GM12878 (cell line): ENCODE results near the gene GRIK4. TPM values are rescaled to one million over a fixed set of nuclear protein-coding genes. Genes with fewer than 3 reads are reported as not detected.

Experiments
- ATAC-seq: fragments of 200-7000 bp; cut with Tn5 transposase; 3 replicates; pipeline ENCODE4 v1.9.1; 2020; ENCODE audit warnings: mild to moderate bottlenecking, moderate library complexity
- BruUV-seq: library from RNA; stranded (reverse); fragments of 400-500 nt; replicated peaks from 2 replicates; lab custom pipeline; 2021; lab: Mats Ljungman, UMichigan
- CTCF ChIA-PET: fragments of 300-600 bp; sonication (Branson Sonifier 250); formaldehyde crosslinking; extraction: SDS; loops from one replicate; lab custom pipeline; 2021; ENCODE audit warnings: inconsistent platforms; lab: Yijun Ruan, JAX
- POLR2A ChIA-PET: fragments of 350-600 bp; formaldehyde crosslinking; extraction: SDS; loops from one replicate; lab custom pipeline; 2021; ENCODE audit warnings: inconsistent platforms; lab: Charles Lee
- RAD21 ChIA-PET: fragments of 300-600 bp; sonication (Branson Sonifier 250); formaldehyde crosslinking; loops from one replicate; lab custom pipeline; 2023; ENCODE audit warnings: antibody characterized with exemption; ENCODE audit not compliant: unreplicated experiment; lab: Charles Lee
- SMC1A ChIA-PET: fragments of 300-600 bp; sonication (Branson Sonifier 250); formaldehyde crosslinking; loops from one replicate; lab custom pipeline; 2023; ENCODE audit not compliant: unreplicated experiment, uncharacterized antibody; lab: Charles Lee
- DNase-seq: peaks from one replicate; pipeline ENCODE4 v3.0.0-alpha.2; 2011; ENCODE audit warnings: low read depth, low spot score
- FAIRE-seq: peaks from 3 replicates; lab custom pipeline; 2011; peaks lifted over from hg19 to GRCh38; lab: Jason Lieb, UNC
- H2AFZ ChIP-seq: 2 replicates; pipeline ENCODE4 v1.6.0; 2011; ENCODE audit warnings: low read depth, low read length, control low read depth; ENCODE audit not compliant: control insufficient read depth
- H3K27ac ChIP-seq: 2 replicates; pipeline ENCODE4 v1.5.1; 2011; ENCODE audit warnings: control low read depth; ENCODE audit not compliant: control insufficient read depth, insufficient read depth
- H3K27me3 ChIP-seq, 2 experiments: replicated peaks in 1 of 2; 2 replicates each; pipeline versions ENCODE4 v1.6.0 to v1.6.1; 2011; ENCODE audit warnings: low read length in 1 of 2; ENCODE audit not compliant: control insufficient read depth in 2 of 2, insufficient read depth in 2 of 2
- H3K36me3 ChIP-seq, 2 experiments: 2 replicates each; pipeline ENCODE4 v1.5.1; 2011; ENCODE audit warnings: low read length in 1 of 2; ENCODE audit not compliant: control insufficient read depth in 2 of 2, insufficient read depth in 2 of 2
- H3K4me1 ChIP-seq: 2 replicates; pipeline ENCODE4 v1.6.1; 2011; ENCODE audit warnings: mild to moderate bottlenecking, low read length, moderate library complexity, mixed read lengths; ENCODE audit not compliant: control insufficient read depth, insufficient read depth
- H3K4me2 ChIP-seq: 2 replicates; pipeline ENCODE4 v1.6.0; 2011; ENCODE audit warnings: control low read depth; ENCODE audit not compliant: control insufficient read depth, insufficient read depth
- H3K4me3 ChIP-seq: fragments of 200-600 bp; sonication (generic); 2 replicates; pipeline ENCODE4 v1.5.1; 2016
- H3K79me2 ChIP-seq: 2 replicates; pipeline ENCODE4 v1.6.0; 2011; ENCODE audit warnings: low read length; ENCODE audit not compliant: control insufficient read depth, insufficient read depth
- H3K9ac ChIP-seq: 2 replicates; pipeline ENCODE4 v1.8.0; 2011; ENCODE audit warnings: low read length, control low read depth, mixed read lengths; ENCODE audit not compliant: control insufficient read depth, insufficient read depth
- H3K9me3 ChIP-seq: replicated peaks from 3 replicates; pipeline ENCODE4 v1.5.1; 2011; ENCODE audit warnings: mild to moderate bottlenecking, low read length; ENCODE audit not compliant: control insufficient read depth, insufficient read depth
- H4K20me1 ChIP-seq: 2 replicates; pipeline ENCODE4 v1.6.0; 2011; ENCODE audit not compliant: control insufficient read depth, insufficient read depth
- CBFB ChIP-seq: IDR thresholded peaks from 2 replicates; pipeline ENCODE4 v1.6.1; 2016; ENCODE audit warnings: antibody characterized with exemption, low read depth
- GABPA ChIP-seq: IDR thresholded peaks from 2 replicates; pipeline ENCODE4 v1.6.1; 2014; ENCODE audit warnings: antibody characterized with exemption, low read depth, mild to moderate bottlenecking, inconsistent platforms
- MTA3 ChIP-seq: IDR thresholded peaks from 2 replicates; pipeline ENCODE4 v1.6.1; 2012; ENCODE audit warnings: low read length, inconsistent platforms, borderline replicate concordance
- RAD51 ChIP-seq: fragments of 450-650 bp; IDR thresholded peaks from 2 replicates; pipeline ENCODE4 v1.6.1; 2016; ENCODE audit warnings: moderate library complexity, mild to moderate bottlenecking, inconsistent platforms
- RCOR1 ChIP-seq: conservative IDR thresholded peaks from 2 replicates; pipeline ENCODE4 v1.6.1; 2012; ENCODE audit warnings: low read depth, low read length, improper control_type of control experiment
- RELB ChIP-seq: fragments of 450-650 bp; IDR thresholded peaks from 2 replicates; pipeline ENCODE4 v1.6.1; 2017; ENCODE audit warnings: low read depth, mild to moderate bottlenecking, moderate library complexity
- TAF1 ChIP-seq: IDR thresholded peaks from 2 replicates; pipeline ENCODE4 v1.6.1; 2011; ENCODE audit warnings: mild to moderate bottlenecking, low read depth, low read length, borderline replicate concordance
- ZBTB11 ChIP-seq: fragments of 450-650 bp; formaldehyde crosslinking; IDR thresholded peaks from 2 replicates; pipeline ENCODE4 v1.5.0; 2022; ENCODE audit warnings: mild to moderate bottlenecking, missing genetic modification characterization
- ZBTB4 ChIP-seq: fragments of 450-650 bp; formaldehyde crosslinking; IDR thresholded peaks from 2 replicates; pipeline ENCODE4 v1.4.0; 2022; ENCODE audit warnings: mild to moderate bottlenecking, moderate library complexity
- ZNF217 ChIP-seq: fragments of 450-650 bp; IDR thresholded peaks from 2 replicates; pipeline ENCODE4 v1.6.1; 2017; ENCODE audit warnings: antibody characterized with exemption, mild to moderate bottlenecking
- ZNF687 ChIP-seq: fragments of 450-650 bp; IDR thresholded peaks from 2 replicates; pipeline ENCODE4 v1.6.1; 2017; ENCODE audit warnings: mild to moderate bottlenecking, moderate library complexity
- WGBS: methylation state at CpG from one replicate; pipeline ENCODE4 v1.1.6; 2016; ENCODE audit warnings: low lambda C conversion rate; ENCODE audit not compliant: insufficient replicate concordance, insufficient coverage; ENCODE audit errors: missing lambda C conversion rate; 5-methylcytosine and 5-hydroxymethylcytosine counted together
- in situ Hi-C: fragments of 300-500 bp; cut with MboI; formaldehyde crosslinking; loops from 9 replicates; pipeline ENCODE4 v1.14.3; 2018; ENCODE audit warnings: mixed read lengths
- intact Hi-C: fragments of 100-400 bp; cut with micrococcal nuclease; formaldehyde crosslinking; loops from one replicate; pipeline ENCODE4 v1.14.2; 2022; ENCODE audit not compliant: unreplicated experiment
- polyA plus RNA-seq, 11 experiments: library from polyadenylated mRNA; depleted of rRNA in 4 of 11; unstranded in 6 of 11; stranded (reverse) in 5 of 11; fragments of >200 nt; fragmentation: Nextera tagmentation in 4 of 11; fragmentation: Illumina TruSeq in 1 of 11; extraction: Ambion mirVana in 4 of 11; extraction: Trizol in 1 of 11; gene quantifications; 1 replicate in 1 of 11; 2 replicates in 10 of 11; pipeline versions ENCODE4 v1.2.1 to v1.2.3, GENCODE V29; 2011 to 2016; ENCODE audit warnings: inconsistent platforms in 2 of 11, missing spikeins in 2 of 11, low read depth in 1 of 11
- total RNA-seq, 4 experiments: library from RNA; depleted of rRNA in 3 of 4; stranded (reverse); fragments of >200 nt in 3 of 4; fragmentation: Illumina TruSeq in 1 of 4; extraction: Trizol in 1 of 4; gene quantifications; 2 replicates each; pipeline versions ENCODE4 v1.2.1 to v1.2.3, GENCODE V29; 2013 to 2021

The GRIK4 gene
- total and polyA plus RNA-seq, 10 of the 15 experiments (the other 5 are each of a cell fraction or from before 2014, with no cell fraction given) = 0.33 to 3.6 (median 0.72) TPM

- in situ Hi-C loops (no loop called here), intact Hi-C loops (no loop called here)
- ChIA-PET CTCF (interaction anchor here (1.3 to 5.9 kb wide), 5 partner anchors 8 to 234 kb away, joined by 3 to 32 read pairs (median 11); no protein-coding TSS in a partner anchor), RAD21 (interaction anchor here (1.0 to 2.1 kb wide), 5 partner anchors 10 to 183 kb away, joined by 3 to 7 read pairs (median 3); partner anchors contain the start of gene GRIK4), POLR2A (no interaction called here), SMC1A (interaction anchor here (0.6 to 1.3 kb wide), 3 partner anchors 10 to 408 kb away, joined by 3 to 4 read pairs (median 3); no protein-coding TSS in a partner anchor)
- FAIRE-seq = no peak
- no peaks in the 10 kb centered on the region for H3K9me3 ChIP-seq
- H3K27me3 ChIP-seq = no peaks in the 10 kb centered on the region
- DNase-seq = no peak
- H3K4me3 ChIP-seq = no peak overlapping the region
- no peak for ATAC-seq
- no peaks in the 10 kb centered on the region; the same call in 1 of the 2 replicates for H3K4me1 ChIP-seq
- no peak overlapping the region for H3K27ac ChIP-seq
- no peaks in the 10 kb centered on the region for H4K20me1 ChIP-seq
- no peaks in the 10 kb centered on the region for H3K79me2 ChIP-seq
- no peak overlapping the region for H3K9ac ChIP-seq
- WGBS = 50% methylated on average over 4 of the region's 4 CpGs
- no peak overlapping the region for H3K4me2 ChIP-seq
- no TSS peak for BruUV-seq
- H3K36me3 ChIP-seq = no peaks in the 10 kb centered on the region; a peak in 1 of 4 replicates
- no peak overlapping the region for H2AFZ ChIP-seq
- TF ChIP-seq CBFB (no peak), ZBTB11 (CRISPR knock-in tag) (no peak), ZNF217 (no peak), TAF1 (no peak), RCOR1 (no peak), GABPA (no peak), ZNF687 (no peak), MTA3 (no peak), RAD51 (no peak), RELB (no peak), ZBTB4 (CRISPR knock-in tag) (no peak)
Observed at GRCh38 chr11:120694726-120695125, 183.2 kb downstream of the GRIK4 start.
